NOMO-1 treated with DMSO at 0.1 percent for 48 hours (cell line): ENCODE data around the gene SMAD2.
"Not testable (repeated sequence)": the region's sequence is repeated elsewhere in the genome, so short reads cannot be mapped to it uniquely, and the experiment has no call there.

Experiments
- DNase-seq: peaks from one replicate; lab custom pipeline; 2025; ENCODE audit not compliant: unreplicated experiment; lab: John Stamatoyannopoulos, UW

Gene SMAD2

GRCh38 chr18:47797126-47797525 is 133.3 kb downstream of the SMAD2 start:
- DNase-seq, result no peak

- DNase-seq, result no peak
These were observed 135.0 kb downstream of the SMAD2 start for GRCh38 chr18:47795434-47795814.

- no peak for DNase-seq
These were observed 135.6 kb downstream of the SMAD2 start for GRCh38 chr18:47794725-47795433.

- DNase-seq, result no peak
These were observed 136.8 kb downstream of the SMAD2 start for GRCh38 chr18:47793609-47794008.

- no peak for DNase-seq
These were observed 138.9 kb downstream of the SMAD2 start for GRCh38 chr18:47791461-47791985.

DNA sequence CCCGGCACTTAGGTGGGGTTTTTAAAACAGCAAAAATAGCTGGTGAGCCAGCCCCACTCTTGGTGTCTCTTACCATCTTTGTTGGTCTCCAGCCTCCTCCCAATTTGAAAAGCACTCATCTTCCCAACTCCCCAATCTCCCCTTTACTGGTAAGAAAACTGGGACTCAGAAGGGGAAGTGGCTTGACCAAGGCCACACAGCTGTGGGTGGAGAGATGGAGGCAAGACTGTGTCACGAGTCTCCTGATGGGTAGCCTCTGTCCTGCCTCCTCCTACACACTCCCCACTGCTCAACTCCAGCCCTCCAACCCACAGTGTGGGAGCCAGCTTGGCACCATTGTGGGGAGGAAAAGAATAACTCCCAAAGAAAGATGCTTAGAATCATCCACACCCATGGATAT is 140.4 kb downstream of the SMAD2 start:
- DNase-seq, result no peak

GRCh38 chr18:47788621-47789020 is 141.8 kb downstream of the SMAD2 start:
- no peak for DNase-seq

GRCh38 chr18:47781561-47781960 is 148.9 kb downstream of the SMAD2 start:
- no peak for DNase-seq

DNA sequence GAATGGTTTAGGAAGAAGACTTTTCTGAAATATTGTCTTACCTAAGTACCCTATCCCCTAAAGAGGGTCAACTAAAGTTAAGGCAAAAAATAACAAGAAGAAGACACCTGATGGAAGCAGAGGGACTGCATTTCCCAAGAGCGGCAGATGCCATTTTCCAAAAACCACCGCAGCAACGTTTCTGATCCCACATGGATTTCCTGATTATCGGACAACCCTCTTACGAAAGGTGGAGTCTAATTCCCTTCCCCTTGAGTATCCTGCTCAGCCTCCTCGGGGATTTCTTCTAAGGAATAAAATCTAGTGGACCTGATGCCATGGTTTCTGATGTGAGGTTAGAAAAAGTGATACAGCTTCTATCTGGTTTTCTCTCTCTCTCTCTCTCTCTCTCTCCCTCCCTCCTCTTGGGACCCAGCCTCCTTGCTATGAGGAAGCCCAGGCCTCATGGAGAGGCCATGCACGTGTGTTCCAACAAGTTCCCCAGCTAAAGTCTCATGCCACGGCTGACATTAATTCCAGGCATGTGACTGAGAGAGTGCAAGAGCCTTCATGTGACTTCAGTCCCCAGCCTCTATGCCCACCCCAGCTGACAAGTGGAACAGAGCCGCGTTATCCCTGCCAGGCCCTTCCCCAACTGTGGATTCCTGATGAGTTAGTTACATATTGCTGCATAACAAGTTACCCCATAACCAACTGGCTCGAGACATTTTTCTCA is 150.3 kb downstream of the SMAD2 start:
- no peak for DNase-seq

- DNase-seq, result peak; percentile 16
These were observed 151.1 kb downstream of the SMAD2 start for GRCh38 chr18:47779381-47779780.

DNA sequence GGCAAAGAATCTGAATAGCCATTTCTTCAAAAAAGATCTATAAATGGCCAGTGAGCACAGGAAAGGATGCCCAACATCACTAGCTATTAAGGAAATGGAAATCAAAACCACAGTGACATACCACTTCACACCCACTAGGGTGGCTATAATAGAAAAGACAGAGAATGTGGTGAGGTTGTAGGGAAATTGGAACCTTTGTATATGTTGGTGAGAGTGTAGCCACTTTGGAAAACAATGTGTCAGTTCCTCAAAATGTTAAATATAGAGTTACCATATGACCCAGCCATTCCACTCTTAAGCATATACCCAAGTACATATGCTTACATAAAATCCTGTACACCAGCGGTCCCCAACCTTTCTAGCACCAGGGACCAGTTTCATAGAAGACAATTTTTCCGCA is 152.8 kb downstream of the SMAD2 start:
- DNase-seq, result peak; percentile 5

DNA sequence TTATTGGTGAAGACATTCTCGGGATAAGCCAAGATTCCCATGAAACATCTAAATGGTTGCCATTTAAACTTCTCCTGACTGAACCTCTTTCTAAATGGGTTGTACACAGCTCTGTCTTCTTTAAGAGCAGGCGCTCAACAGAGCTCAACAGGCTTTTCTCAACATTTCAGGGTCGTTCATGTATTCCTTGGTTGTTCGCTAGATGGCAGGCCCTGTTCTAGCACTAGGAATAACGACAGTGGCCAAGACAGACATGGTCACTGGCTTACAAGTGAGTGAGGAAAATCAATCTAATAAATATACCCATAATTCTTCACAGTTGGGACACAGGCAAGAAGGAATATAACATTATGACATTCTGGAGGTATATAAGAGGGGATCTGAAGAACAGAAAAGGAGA is 154.5 kb downstream of the SMAD2 start:
- DNase-seq, result no peak

DNA sequence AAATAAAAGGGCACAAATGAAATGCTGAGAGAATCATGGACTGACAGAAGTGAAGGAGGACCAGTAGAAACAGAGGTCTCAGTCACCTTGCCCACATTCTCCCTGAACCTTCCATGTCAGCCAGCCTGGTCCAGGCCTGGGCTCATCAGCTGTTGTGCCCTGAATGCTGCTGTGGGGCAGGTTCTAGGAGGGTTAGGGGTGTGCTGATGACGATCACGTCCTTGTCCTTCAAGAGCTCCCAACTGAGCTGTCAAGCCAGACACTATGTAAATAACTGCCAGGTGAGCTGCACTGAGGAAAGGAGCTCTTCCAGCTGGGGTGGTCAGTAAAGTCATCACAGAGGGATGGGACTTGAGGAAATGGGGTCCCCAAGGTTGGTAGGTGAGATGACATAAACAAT is 156.5 kb downstream of the SMAD2 start:
- no peak for DNase-seq

GRCh38 chr18:47772374-47773248 is 157.8 kb downstream of the SMAD2 start:
- peak; percentile 35 for DNase-seq

DNA sequence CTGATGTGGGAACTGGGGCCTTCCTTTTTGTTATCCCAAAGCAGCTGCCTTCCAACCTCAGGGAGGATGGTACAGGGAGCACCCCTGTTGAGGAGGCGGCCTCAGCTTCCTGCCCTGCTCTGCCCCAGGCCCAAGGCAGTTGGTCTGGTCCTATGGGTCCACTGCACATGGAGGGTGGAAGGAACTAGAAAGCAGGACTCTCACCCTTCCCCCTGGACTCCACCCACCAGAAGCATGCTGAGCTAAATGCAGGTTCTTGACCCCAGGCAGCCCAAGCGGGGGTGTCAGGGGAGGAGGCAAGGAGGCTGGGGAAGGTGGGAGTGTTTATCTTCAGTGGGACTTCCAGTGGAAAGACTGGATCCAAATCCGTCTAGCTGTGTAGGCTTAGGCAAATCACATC is 158.5 kb downstream of the SMAD2 start:
- DNase-seq, result no peak

GRCh38 chr18:47767699-47768098 is 162.8 kb downstream of the SMAD2 start:
- no peak for DNase-seq

GRCh38 chr18:47767198-47767597 is 163.3 kb downstream of the SMAD2 start:
- DNase-seq, result not testable (repeated sequence)
